ENCODE measurements around the gene NCF4.

Gene NCF4

DNA sequence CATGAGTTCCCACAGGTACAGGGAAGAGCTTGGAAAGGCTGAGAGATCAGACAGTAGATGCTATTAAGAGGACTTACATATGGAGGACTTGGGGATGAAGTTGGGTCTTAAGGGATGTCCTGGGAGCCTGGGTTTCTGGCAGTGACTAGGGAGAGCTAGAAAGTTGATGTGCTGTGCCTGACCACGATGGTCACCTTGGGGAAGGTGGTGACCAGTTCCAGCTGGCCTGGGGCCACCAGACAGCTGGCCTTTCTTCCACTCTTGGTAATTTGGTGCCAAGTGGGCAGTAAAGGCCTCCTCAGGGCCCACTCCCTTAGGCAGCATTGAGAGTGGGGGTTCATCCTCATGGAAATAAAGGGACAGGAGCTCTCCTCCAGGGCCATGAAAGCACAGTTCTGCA is 38.7 kb downstream of the NCF4 start:
- no peak for DNase-seq

DNA sequence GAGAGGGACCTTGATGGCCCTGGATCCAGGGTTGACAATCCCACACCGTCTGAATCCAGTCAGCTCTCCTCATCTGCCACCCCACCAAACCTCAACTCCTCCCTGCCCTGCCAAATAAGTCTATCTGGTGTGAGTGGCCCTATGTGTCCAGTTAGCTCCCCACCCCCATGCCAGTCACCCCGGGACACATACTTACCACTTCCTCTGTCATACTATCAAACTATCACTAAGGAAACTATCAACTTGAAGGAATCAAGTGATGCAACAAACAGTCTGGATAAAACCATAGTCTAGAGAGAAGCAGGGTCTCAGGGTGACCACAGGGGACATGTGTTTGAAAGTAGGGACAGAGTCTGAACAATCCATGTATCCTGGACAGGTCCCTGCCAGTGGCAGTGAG is 39.4 kb downstream of the NCF4 start:
- no peak for DNase-seq

DNA sequence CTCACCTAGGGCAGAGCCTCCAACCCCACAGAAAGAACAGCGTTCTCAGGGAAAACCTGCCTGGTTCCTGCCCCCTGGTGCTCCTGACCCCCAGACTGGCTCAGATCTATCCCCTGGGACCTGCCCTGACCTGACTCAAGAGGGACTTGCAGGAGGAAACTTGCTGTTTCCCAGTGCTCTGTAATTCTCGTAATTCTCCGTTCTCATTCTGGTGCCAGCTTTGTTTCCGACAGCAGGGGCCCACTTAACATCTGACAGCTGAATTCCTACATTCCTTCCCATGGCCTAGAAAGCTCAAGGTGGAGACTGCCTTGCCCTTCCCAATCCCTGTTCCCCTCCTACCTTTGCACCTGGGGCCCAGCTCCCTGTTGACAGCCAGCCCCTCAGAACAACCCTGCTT is 40.1 kb downstream of the NCF4 start:
- no peak for DNase-seq

DNA sequence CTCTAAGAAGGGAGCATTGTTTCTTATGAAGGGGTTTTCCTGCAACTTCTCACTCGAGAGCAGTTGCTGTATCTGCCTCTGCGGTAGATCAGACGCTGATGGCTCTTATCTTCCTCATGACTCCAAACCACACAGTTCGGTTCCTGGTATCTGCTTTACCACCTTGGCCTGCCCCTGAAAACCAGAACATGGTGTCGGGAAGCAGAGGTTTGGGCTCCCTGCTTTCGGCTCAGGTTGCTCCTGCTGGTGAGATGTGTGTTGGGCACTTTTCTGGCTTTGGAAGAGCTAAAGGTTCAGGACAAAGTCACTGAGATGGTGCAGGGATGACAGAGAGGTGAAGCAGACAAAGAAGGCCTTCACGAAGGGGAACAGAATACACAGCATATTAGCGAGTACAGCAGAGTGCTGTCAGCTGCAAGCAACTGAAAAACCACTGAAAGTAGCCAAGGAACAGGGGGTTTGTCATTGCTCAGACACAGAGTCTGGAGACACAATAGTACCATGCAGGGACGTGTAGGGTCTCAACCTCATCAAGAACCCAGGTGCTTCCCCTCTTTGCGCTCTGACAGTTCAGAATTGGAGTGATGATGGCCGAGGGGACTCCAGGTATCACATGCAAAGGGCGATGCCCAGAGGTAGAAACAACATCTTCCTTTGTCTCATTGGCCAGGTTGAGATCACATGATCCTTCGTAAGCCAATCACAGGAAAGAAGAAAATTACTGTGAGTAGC is 40.8 kb downstream of the NCF4 start:
- peak; percentile 20 for DNase-seq

DNA sequence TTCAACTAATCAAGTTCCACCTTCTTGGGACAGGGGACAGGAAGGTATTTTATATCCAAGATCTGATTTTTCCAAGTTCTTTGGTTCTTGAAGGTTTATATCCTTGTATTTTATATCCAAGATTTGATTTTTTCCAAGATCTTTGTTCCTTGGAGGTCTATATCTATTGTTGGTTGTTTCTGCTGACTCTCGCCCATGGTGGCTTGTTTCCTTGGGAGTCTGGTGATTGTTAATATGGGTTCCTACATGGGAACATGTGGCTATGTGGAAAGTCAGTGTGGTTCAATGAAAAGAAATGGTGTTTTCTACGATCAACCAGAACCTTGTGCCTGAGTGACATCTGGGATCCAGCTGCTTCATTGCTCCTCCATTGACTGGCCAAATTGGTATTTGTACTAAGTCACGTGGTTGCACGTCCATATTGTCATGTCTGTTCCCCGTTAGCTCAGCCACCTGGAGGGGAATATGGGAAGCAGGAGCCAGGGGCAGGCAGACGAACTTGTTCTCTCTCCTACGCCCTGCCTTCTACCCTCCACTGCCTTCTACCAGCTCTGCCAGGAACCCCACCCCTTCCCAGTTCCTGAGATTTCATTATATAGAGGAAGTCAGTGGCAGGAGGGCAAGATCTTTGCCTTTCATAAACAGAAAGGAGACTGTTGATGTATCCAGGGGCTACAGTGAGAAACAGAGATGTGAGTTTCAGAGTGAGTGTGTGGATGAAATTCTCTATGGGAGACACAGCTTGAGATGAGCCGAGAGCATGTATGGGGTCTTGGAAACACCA is 41.5 kb downstream of the NCF4 start:
- no peak for DNase-seq

DNA sequence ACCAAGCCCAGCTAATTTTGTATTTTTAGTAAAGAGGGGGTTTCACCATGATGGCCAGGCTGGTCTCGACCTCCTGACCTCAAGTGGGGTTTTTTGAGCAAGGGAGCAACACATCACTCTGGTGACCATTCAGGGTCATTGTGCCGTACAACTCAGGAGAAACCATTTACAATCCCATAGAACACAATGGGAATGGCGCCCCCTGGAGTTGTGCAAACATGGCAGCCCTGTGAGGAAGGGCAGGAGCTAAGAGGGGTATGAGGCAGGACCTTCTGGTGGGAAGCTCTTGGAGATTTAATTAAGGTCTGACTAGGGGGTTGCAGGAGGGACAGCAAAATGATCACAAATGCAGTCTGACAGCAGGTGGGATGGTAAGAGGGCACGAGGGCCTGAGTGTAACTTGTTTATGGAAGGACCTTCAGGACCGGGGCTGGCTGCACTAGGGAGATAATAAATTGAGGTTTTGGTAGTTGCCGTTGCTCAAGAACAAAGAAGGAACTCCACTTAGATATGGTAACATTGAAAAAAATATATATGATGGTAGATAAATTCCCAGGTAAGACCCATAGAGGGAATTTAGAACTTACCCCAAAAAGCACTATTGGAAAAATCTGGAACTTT is 43.6 kb downstream of the NCF4 start:
- DNase-seq, result no peak

DNA sequence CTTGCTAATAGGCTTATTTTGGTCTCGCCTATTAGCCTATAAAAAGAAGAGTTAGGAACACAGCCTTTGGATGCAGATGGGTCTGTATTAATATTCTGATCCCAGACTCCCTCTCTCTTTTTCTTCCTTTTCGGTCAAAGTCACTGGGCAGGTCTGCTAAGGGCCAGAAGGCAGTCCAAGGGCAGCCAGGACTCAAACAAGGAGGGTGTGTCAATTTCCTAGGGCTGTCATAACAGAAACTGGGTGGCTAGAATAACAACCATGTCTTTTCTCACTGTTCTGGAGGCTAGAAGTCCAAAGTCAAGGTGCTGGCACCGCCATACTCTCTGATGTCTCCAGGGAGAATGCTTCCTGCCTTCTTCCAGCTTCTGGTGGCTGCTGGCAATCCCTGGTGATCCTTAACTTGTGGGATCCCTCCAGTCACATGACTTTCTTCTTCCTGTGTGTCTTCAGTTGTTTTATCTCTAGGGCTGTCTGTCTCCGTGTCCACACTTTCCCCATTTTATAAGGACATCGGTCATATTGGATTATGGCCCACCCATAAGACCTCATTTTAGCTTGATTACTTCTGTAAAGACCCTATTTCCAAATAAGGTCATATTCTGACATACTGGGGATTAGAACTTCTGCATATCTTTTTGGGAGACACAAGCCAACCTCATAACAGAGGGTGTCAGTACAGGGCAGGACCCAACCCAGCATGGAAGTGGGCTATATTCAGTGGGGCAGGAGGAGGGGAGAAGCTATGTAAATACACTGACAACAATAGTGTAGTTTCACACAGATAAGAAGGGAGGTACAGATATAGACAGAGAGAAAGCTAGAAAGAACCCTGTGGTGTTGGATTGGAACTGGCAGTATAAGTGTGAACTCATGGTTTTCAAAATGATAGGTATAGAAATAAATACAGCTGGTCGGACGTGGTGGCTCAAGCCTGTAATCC is 46.7 kb downstream of the NCF4 start:
- DNase-seq, result no peak

DNA sequence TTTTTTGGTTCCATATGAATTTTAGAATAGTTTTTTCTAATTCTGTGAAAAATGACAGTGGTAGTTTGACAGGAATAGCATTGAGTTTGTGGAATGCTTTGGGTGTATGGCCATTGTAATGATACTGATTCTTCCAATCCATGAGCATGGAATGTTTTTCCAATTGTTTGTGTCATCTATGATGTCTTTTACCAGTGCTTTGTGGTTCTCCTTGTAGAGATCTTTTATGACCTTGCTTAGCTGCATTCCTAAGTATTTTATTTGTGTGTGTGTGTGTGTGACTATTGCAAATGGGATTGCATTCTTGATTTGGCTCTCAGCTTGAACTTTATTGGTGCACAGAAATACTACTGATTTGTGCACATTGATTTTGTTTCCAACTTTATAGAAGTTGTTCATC is 49.7 kb downstream of the NCF4 start:
- no peak for DNase-seq

DNA sequence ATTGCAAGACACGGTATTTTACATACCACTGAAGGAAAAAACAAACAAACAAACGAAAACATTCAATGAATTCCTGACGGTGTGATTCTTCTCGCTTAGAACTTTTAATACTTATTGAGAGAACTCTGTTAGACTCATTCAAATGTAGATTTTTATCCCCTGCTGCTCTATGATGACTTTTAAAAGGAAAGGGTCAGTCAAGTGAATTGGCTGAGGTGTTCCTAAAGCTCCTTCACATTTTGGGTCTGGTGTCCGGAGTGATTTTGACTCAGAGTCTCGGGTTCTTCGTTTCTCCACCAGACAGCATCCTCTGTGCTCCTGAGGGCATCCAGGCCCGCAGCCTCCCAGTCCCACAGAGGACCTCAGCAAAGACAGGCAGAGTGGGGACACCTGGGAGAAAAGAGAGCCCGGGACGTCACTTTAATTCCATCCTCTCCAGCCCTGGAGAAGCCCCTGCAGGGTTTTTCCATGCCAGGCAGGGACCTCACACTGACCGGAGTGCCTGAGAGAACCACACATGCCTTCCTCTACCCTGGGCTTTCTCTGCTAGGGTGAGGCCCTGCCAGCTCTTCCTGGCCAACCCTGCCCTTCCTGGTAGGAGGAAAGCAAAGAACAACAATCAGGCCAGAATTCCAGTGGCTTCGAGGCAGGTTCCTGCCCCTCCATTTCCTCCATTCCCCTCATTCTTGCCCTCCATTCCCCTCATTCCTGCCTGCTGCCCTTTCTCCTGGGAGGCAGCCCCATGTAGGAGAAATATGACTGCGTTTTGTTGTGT is 51.3 kb downstream of the NCF4 start:
- DNase-seq, result no peak

DNA sequence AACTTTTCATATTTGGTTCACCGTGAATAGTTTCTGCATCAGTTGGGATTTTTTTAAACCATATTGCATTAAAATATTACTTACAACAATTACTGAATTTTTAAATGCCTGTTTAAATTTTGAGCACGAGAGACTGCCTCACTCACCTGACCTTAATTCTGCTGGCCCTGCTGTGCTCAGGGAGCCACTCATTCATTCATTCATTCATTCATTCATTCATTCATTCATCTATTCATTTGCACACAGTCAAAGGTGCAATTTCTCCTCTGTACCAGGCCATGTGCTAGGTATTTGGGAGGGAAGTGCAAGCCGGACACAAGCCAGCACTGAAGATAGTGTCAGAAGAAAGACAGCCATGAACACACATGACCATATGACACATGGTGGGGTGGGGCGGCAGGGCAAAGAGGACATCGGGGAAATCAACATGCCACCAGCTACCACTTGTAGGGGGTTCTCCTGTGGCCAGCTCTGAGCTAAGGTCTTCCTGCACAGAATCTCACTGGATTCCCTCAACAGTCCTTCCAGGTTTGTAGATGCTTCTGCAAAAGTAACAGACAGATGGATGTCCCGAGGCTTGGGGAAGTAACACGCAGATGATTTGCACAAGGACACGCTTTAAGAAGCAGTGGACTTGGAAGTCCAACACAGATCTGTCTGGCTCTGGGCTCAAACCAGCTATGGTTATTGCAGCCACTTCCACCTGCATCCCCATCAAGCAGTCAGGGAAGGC is 52.1 kb downstream of the NCF4 start:
- no peak for DNase-seq

DNA sequence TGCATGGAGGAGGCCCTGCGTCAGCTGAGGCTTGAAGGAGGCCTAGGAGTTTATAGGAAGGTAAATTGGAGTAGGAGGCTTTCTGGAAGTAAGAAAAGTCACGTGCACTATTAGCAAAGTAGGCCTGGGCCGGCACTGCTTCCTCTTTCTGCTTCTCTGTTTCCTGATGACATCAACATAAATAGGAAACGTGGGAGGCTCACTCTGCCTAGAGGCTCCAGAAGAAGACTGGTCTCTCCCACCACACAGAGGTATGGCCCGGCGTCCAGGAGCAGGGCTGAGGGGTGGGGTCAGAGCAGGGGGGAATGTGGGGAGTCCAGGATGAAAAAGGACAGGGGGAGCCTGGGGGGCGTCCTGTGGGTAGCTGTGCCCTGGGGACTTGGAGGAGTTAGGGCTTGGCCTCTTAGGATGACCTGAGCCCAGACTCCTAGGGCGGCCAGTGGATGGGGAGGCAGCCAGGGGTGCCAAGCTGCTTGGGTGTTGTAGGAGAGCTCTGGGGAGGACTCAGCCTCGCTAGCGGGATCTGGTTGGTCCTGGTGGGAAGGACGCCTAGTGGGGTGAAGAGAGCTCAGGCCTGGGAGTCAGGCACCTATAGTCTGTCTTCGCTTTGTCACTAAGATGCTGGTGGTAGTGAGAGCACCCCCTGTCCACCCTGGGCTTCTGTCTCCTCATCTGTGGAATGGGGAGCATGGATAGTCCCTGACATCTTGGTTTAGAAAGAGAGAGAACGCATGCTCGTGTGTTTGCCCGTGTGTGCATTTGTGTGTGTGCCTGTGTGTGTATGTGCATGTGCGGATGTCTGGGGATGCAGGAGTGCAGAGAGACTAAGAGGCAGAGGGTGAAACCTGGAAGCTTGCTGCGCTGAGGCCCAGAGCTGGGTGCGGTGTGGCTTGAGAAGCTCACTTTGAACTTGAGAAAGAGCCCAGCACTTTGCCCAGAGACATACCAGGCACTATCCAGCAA is 52.9 kb downstream of the NCF4 start, which contains the start of gene CSF2RB:
Gene CSF2RB (plus strand): TSS at position 202 of the 963 bp plus-strand sequence. CDS start 8,580 bp downstream, outside the sequence.
- peak; percentile 22 for DNase-seq

DNA sequence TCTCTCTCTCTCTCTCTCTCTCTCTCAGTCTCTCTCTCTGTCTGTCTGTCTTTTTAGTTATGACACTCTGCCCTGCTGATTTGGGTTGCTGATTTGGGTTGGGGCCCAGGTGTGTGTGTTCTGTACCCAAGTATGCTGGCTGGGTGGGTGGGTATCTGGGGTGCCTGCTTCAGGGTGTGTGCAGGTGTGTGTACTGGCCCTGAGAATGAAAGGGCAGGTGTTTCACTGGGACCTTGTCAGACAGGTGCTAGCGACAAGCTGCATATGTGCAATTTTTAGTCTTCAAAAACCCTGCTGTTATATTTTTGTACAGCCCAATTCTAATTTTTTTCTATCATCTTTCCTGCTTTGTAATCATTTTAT is 53.6 kb downstream of the NCF4 start:
- DNase-seq, result no peak

DNA sequence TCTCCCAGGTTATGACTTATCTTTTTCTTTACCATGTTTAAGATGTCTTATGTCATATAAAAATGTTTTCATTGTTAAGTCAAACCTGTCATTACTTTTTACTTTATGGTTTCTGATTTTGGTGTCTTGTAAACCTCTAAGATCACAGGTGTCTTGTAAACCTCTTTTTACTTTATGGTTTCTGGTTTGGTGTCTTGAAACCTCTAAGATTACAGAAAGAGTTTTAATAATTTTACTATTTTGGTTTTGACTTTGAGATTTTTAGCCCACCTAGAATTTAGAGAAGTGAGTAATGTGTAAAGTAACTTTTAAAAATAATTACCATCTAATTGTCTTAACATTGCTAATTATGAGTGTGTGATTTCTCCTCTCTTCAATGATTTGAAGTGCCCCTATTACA is 55.2 kb downstream of the NCF4 start:
- DNase-seq, result no peak

DNA sequence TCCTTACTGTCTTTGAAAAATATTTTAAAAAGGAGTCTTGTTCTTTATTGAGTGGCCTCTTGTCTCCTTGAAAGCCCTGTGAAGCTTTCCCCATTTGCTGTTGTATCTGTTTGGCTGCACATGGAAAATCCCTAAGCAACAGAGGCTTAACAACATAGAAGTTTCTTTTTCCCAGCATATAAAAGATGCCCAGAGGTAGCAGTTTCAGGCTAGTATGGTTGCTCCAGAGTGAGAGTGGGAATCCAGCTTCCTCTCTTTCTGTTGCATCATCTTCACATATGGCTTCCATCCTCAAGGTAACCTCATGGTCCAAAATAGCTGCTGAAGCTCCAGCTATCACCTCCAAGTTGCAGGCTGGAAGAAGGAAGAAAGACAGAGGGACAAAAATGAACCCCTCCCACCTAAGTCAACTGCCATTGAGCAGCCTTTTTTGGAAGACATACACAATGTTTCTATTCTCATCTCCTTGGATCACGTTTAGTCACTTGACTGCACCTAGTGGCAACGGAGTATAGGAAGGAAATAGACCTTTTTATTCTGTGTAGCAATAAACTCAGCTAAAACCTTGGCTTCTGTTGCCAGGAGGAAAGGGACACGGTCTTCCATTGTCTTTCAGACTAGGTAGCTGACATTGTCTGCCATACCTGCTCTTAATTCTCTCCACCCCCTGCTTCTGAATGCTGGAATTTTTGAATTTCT is 57.9 kb downstream of the NCF4 start:
- DNase-seq, result no peak

DNA sequence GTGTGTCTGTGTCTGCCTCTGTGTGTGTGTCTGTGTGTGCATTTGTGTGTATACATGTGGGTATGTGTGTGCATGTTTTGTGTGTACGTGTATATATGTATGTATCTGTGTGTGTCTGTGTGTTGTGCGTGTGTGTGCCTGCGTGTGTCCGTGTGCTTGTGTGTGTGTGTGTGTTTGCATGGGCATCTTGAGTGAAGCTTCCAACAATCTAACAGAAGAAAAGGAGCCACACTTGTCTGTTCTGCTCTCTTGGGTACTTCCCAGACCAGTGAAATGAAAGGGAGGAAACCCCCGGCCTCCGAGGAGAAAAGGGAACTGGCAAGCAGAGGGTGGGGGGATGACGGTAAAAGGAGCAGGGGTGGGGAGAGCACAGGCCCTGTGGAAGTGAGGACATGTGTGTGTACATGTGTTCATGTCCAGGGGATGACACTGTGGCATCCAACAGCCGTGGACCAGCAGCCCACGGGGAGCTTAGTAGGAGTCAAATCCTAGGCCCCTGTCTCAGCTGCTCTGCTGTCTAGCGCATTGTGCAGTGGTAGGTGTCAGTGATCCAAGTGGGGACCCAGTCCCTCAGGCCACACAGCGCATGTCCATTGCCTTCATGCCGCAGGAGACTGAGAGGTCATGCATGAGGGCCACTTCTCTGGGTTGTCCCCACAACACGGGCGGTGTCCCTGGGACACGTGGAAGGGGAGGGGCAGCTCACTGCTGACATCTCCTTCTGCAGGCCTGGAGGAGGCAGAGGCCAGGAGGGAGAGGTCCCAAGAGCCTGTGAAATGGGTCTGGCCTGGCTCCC is 60.7 kb downstream of the NCF4 start:
- peak; percentile 32 for DNase-seq

DNA sequence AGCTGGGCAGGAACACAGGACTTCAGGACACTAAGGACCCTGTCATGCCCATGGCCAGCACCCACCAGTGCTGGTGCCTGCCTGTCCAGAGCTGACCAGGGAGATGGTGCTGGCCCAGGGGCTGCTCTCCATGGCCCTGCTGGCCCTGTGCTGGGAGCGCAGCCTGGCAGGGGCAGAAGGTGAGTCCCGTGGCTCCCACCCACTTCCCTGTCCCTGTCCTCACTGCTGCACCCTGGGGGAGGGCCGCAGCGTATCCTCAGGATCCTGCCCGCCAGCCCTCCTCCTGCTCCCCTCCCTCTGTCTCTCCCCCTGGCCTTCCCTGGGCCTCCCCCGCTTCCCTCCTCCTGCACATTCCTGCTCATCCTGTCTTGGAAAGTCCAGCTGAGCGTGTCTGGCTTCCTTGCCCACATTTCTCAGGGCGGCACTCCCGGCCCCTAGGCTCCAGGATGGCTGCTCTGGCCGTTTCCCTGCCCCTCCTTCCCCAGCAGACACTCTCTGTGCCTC is 61.4 kb downstream of the NCF4 start:
- DNase-seq, result no peak

DNA sequence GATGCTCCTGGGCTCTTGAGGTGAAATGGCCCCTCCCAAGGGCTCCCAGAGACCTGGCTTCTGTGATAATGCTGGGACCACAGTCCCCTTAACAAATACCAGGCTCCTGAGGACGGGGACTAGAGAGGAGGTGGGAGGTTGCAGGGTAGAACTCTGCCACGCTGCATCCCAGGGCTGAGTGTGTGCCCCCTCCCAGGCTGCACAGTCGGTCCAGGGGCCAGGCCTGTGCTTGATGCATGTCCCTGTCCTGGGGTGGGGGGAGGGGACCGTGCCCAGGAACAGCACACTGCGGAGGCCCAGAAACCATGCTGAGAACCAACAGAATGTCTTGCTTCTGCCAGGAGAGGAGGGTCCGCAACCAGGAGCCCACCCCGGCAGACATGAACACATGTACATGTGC is 61.9 kb downstream of the NCF4 start:
- no peak for DNase-seq

DNA sequence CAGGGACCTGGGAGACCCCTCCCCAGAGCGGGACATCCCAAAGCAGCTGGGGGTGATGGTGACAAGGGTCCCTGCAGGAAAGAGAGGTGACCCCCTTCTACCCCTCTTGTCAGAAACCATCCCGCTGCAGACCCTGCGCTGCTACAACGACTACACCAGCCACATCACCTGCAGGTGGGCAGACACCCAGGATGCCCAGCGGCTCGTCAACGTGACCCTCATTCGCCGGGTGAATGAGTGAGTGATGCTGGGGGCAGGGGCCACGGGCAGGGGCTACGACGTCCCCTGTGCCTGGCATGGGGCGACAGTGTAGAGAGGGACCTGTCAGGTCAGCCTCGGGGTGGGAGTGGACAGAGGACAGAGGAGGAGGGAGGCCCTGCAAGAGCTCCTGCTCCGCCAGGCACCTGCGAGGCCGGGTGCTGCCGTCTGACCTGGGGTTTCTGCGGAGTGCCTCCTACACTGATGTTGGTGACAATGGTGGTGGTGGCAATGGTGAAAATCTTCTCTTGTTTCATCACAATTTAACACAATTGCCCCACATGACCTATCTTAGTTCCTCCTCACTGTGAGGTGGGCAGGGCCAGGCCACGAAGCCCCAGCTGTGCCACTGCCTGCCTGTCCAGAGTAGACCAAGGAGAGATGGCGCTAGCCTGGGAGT is 62.5 kb downstream of the NCF4 start:
- no peak for DNase-seq

Measured in CD4-positive, alpha-beta T cell treated with Interleukin-10 for 1 hour (primary cell).